ENCODE results near the gene GNA14. TPM values are rescaled to one million over a fixed set of nuclear protein-coding genes. Genes with fewer than 3 reads are reported as not detected.

The GNA14 gene
- total RNA-seq, 1 donor from 2014 or later, result 0.32 TPM

GRCh38 chr9:77462066-77462465 lies 186.1 kb downstream of the GNA14 start:
- no peaks in the 10 kb centered on the region for H3K27me3 Mint-ChIP-seq (ENCODE audit: unreplicated experiment)
- H3K4me1 Mint-ChIP-seq (ENCODE audit: low read depth, unreplicated experiment), result peaks cover 19% of the 10 kb centered on the region

GRCh38 chr9:77460938-77461337 lies 187.2 kb downstream of the GNA14 start:
- TF ChIP-seq CTCF (IDR thresholded peaks at IDR 0.05; ENCODE audit: partially characterized antibody, unreplicated experiment), result no peak
- H3K27me3 Mint-ChIP-seq (ENCODE audit: unreplicated experiment), result no peaks in the 10 kb centered on the region
- no peaks in the 10 kb centered on the region for H3K36me3 Mint-ChIP-seq (ENCODE audit: unreplicated experiment)
- H3K4me3 Mint-ChIP-seq (ENCODE audit: unreplicated experiment), result no peak overlapping the region
- H3K9me3 Mint-ChIP-seq (ENCODE audit: unreplicated experiment), result peaks cover 5% of the 10 kb centered on the region
- DNase-seq, result no peak
- peaks cover 21% of the 10 kb centered on the region for H3K4me1 Mint-ChIP-seq (ENCODE audit: low read depth, unreplicated experiment)
- no peak overlapping the region for H3K27ac Mint-ChIP-seq (ENCODE audit: unreplicated experiment)

More at GRCh38 chr9:77462066-77462465, 186.1 kb downstream of the GNA14 start:
- Mint-ChIP-seq H3K36me3 (ENCODE audit: unreplicated experiment) (no peaks in the 10 kb centered on the region), H3K9me3 (ENCODE audit: unreplicated experiment) (peaks cover 5% of the 10 kb centered on the region), H3K27ac (ENCODE audit: unreplicated experiment) (peak overlapping the region; percentile 64), H3K4me3 (ENCODE audit: unreplicated experiment) (no peak overlapping the region)
- TF ChIP-seq CTCF (IDR thresholded peaks at IDR 0.05; ENCODE audit: partially characterized antibody, unreplicated experiment), result no peak
- DNase-seq, result peak; percentile 56

- no peaks in the 10 kb centered on the region for H3K27me3 Mint-ChIP-seq (ENCODE audit: unreplicated experiment)
- no peaks in the 10 kb centered on the region for H3K36me3 Mint-ChIP-seq (ENCODE audit: unreplicated experiment)
- peaks cover 21% of the 10 kb centered on the region for H3K4me1 Mint-ChIP-seq (ENCODE audit: low read depth, unreplicated experiment)
- H3K4me3 Mint-ChIP-seq (ENCODE audit: unreplicated experiment), result peak overlapping the region; percentile 6
- DNase-seq, result peak; percentile 66
- H3K27ac Mint-ChIP-seq (ENCODE audit: unreplicated experiment), result no peak overlapping the region
- H3K9me3 Mint-ChIP-seq (ENCODE audit: unreplicated experiment), result peaks cover 5% of the 10 kb centered on the region
- peak; percentile 72 for TF ChIP-seq CTCF (IDR thresholded peaks at IDR 0.05; ENCODE audit: partially characterized antibody, unreplicated experiment)
Observed at GRCh38 chr9:77457916-77458592, 190.1 kb downstream of the GNA14 start.

- peaks cover 16% of the 10 kb centered on the region for H3K4me1 Mint-ChIP-seq (ENCODE audit: low read depth, unreplicated experiment)
- no peaks in the 10 kb centered on the region for H3K27me3 Mint-ChIP-seq (ENCODE audit: unreplicated experiment)
- peak; percentile 89 for TF ChIP-seq CTCF (IDR thresholded peaks at IDR 0.05; ENCODE audit: partially characterized antibody, unreplicated experiment)
- peak; percentile 88 for DNase-seq
- peaks cover 1% of the 10 kb centered on the region for H3K9me3 Mint-ChIP-seq (ENCODE audit: unreplicated experiment)
- no peaks in the 10 kb centered on the region for H3K36me3 Mint-ChIP-seq (ENCODE audit: unreplicated experiment)
- H3K4me3 Mint-ChIP-seq (ENCODE audit: unreplicated experiment), result no peak overlapping the region
- H3K27ac Mint-ChIP-seq (ENCODE audit: unreplicated experiment), result no peak overlapping the region
Observed at GRCh38 chr9:77456829-77457437, 191.2 kb downstream of the GNA14 start.

- no peak for DNase-seq
- Mint-ChIP-seq H3K27me3 (ENCODE audit: unreplicated experiment) (no peaks in the 10 kb centered on the region), H3K9me3 (ENCODE audit: unreplicated experiment) (no peaks in the 10 kb centered on the region), H3K27ac (ENCODE audit: unreplicated experiment) (no peak overlapping the region), H3K36me3 (ENCODE audit: unreplicated experiment) (peaks cover 5% of the 10 kb centered on the region), H3K4me1 (ENCODE audit: low read depth, unreplicated experiment) (peaks cover 12% of the 10 kb centered on the region), H3K4me3 (ENCODE audit: unreplicated experiment) (no peak overlapping the region)
- TF ChIP-seq CTCF (IDR thresholded peaks at IDR 0.05; ENCODE audit: partially characterized antibody, unreplicated experiment), result peak; percentile 19
Observed at GRCh38 chr9:77455312-77455927, 192.7 kb downstream of the GNA14 start.

Data from glutamatergic neuron (in vitro differentiated cells).